OCI-LY1 (cell line): ENCODE measurements around the gene CAMTA1.

Source experiments
- EZH2 ChIP-seq: fragments of 200-600 bp; sonication (generic), shearing (Covaris generic); IDR thresholded peaks from 2 replicates; pipeline ENCODE4 v1.8.0; 2017; ENCODE audit warnings: borderline replicate concordance, mixed run types, mild to moderate bottlenecking, antibody characterized with exemption, low read length, moderate library complexity, mixed read lengths
- TF ChIP-seq, protein P1 (sequence below): fragments of 200-600 bp; sonication (generic), shearing (Covaris generic); IDR thresholded peaks from 2 replicates; pipeline ENCODE4 v1.5.1; 2017; ENCODE audit warnings: mild to moderate bottlenecking, antibody characterized with exemption, low read length, moderate library complexity, mixed read lengths

DNA sequence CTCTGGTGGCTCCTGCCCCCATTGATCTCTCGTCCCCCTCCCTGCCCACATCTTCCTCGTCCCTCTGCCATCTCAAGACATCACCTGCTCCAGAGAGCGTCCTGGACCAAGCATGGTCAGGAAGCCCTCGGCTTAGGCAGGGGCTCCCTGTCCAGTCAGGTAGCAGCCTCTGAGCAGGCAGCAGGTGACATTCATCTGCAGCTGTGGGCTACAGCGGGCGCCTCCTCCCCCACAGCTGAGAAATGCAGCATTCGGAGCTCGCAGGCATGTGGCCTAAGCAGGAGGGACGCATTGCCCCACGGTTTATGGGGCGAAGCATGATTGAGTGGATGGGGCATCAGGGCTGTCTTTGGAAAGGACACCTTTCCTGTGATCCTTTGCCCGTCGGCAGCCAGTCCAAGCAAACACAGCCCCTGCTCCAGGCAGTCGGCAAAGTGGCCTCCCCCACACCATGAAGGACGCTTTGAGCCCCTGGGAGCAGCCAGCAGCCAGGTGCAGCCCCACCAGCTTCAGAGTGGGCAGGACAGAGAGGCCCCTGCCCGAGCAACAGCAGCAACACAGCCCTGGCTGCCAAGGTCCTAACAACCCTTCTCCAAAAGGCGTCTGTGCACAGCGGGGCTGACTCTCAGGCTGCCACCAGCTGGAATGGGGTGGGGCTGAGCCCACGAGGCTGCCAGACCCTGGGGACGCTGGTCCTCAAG is 751.8 kb downstream of the CAMTA1 start:
- TF ChIP-seq, protein P1, sequence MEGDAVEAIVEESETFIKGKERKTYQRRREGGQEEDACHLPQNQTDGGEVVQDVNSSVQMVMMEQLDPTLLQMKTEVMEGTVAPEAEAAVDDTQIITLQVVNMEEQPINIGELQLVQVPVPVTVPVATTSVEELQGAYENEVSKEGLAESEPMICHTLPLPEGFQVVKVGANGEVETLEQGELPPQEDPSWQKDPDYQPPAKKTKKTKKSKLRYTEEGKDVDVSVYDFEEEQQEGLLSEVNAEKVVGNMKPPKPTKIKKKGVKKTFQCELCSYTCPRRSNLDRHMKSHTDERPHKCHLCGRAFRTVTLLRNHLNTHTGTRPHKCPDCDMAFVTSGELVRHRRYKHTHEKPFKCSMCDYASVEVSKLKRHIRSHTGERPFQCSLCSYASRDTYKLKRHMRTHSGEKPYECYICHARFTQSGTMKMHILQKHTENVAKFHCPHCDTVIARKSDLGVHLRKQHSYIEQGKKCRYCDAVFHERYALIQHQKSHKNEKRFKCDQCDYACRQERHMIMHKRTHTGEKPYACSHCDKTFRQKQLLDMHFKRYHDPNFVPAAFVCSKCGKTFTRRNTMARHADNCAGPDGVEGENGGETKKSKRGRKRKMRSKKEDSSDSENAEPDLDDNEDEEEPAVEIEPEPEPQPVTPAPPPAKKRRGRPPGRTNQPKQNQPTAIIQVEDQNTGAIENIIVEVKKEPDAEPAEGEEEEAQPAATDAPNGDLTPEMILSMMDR, result no peak
- TF ChIP-seq EZH2, result no peak
